Stimulated activated CD8-positive, alpha-beta memory T cell treated with anti-CD3 and anti-CD28 coated beads, Interleukin-15, amount 100 ng/mL, for 48 hours (primary cell): ENCODE measurements around the gene MOV10.
"Not testable (repeated sequence)": the region's sequence is repeated elsewhere in the genome, so short reads cannot be mapped to it uniquely, and the experiment has no call there.

Source experiments
- DNase-seq, 2 donors: peaks; one replicate each; pipeline ENCODE4 v3.0.0-alpha.2; 2020; ENCODE audit warnings: low read depth in 2 of 2

The MOV10 gene

DNA sequence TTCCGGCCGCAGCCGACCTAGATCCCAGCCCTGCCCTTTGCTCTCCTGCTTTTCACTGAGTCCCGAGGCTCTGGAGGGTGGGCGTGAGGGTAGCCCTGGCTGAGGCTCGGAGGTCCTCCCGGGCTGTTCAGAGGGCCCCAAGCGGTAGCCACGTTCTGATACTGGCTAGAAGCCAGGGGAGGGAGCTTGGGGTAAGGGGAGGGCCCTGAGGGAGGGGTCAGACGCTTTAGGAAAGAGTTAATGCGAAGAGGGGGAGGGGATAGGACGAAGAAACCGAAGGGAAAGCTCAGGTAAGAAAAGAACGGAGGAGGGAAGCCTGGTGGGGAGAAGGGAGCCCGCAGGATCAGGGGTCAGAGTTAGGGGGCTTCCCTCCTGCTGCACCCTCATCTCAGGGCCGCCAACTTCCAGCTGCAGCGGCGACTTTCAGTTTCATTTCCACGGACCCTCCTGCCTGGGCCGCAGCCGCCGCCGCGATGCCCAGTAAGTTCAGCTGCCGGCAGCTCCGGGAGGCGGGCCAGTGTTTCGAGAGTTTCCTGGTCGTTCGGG is at the start of gene MOV10:
Gene MOV10 (plus strand): TSS at position 220 of the 546 bp plus-strand sequence. CDS start 254 bp downstream, at position 474.
- peak; percentile 39 to 44 for DNase-seq

DNA sequence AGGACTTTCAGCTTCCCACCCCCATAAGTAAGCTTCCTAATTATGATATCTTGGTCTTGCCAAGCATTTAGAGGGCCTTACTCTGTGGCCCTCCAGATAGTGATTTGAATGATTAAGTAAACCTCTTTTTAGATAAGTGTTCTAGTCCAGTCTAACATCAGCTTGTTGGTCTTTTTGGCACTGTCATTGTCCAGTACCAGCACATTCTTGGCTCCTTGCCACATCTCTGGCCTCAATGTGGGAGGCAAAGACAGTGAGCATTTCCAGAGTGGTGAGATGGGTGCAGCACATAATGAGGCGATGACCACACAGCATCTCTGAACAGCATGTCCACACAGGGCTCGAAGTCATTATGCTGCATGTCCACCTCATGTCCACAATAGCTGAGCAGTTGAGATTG is 48.8 kb upstream of the MOV10 start:
- DNase-seq = no peak

DNA sequence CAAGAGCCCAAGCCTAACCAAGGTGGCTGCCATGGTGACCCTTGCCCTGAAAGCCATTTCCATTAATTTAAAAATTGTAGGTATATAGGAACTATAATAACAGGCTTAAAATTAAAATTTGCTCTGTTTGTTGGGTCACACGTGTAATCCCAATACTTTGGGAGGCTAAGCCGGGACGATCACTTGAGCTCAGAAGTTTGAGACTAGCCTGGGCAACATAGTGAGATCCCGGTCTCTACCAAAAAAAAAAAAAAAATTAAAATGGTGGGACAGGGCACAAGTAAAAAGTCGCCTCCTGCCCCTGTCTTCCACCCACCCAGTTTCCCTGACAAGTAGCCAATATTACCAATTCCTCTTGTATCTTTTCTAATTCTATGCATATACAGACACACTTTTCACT is 48.3 kb upstream of the MOV10 start:
- no peak for DNase-seq

- no peak for DNase-seq
These were observed 47.6 kb upstream of the MOV10 start for GRCh38 chr1:112626887-112627286.

DNA sequence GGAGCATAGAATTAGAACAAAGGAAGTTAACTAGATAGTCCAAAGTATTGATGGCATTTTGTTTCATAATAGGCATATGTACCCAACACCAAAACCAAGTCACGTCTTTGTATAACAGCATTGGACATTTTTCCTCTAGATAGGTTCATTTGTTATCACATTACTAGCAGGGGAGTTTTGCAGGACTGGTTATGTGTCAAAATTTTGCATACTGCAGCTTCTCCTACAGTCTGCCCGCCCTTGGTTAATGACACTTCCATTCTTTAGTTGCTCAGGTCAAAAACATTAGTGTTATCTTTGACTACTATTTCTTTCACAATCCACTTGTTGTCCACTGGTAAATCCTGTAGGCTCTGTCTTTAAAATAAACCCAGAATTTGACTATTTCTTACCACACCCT is 45.9 kb upstream of the MOV10 start:
- DNase-seq = no peak

GRCh38 chr1:112629256-112629655 is 45.2 kb upstream of the MOV10 start:
- no peak for DNase-seq

DNA sequence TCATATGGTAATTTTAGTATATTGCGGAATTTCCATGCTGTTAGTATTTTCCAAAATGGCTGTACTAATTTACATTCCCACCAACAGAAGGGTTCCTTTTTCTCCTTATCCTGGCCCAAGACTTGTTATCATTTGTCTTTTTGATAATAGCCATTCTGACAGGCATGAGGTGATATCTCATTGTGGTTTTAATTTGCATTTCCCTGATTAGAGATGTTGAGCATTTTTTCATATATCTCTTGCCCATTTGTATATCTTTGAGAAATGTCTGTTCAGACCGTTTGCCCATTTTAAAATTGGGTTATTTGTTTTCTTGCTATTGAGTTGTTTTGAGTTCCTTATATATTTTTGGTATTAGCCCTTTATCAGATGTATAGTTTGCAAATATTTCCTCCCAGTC is 40.8 kb upstream of the MOV10 start:
- DNase-seq = no peak

- DNase-seq = no peak
These were observed 40.1 kb upstream of the MOV10 start for GRCh38 chr1:112634367-112634766.

- no peak for DNase-seq
These were observed 38.4 kb upstream of the MOV10 start for GRCh38 chr1:112636056-112636455.

- DNase-seq = no peak
These were observed 37.7 kb upstream of the MOV10 start for GRCh38 chr1:112636597-112637253.

DNA sequence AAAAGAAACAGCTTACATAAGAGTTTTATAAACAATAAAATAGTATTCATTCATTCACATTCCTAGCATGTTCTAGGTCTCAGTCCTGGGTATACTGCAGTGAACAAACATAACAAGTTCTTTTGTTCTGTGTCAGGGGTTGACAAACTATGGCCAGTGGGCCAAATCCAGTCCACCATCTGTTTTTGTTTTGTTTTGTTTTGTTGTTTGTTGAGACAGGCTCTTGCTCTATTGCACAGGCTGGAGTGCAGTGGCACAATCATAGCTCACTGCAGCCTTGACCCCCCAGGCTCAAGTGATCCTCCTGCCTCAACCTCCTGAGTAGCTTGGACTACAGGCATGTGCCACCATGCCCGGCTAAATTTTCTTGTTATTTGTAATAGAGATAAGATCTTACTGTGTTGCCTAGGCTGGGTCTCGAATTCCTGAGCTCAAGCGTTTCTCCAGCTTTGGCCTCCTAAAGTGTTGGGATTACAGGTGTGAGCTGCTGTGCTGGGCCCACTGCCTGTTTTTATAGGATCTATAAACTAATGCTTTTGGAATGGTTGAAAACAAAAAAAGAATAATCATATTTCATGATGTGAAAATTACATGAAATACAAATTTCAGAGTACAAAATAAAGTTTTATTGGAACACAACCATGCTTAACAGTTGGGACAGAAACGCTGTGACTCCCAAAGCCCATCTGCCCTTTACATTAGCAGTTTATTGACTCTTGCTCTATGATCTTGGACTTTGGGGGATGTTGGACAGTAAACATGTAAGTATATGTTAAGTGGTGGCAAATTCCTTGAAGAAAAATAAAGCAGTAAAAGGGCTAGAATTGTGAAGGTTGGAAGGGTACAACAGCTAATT is 37.0 kb upstream of the MOV10 start:
- DNase-seq = no peak

GRCh38 chr1:112638110-112638428 is 36.4 kb upstream of the MOV10 start:
- DNase-seq = no peak

DNA sequence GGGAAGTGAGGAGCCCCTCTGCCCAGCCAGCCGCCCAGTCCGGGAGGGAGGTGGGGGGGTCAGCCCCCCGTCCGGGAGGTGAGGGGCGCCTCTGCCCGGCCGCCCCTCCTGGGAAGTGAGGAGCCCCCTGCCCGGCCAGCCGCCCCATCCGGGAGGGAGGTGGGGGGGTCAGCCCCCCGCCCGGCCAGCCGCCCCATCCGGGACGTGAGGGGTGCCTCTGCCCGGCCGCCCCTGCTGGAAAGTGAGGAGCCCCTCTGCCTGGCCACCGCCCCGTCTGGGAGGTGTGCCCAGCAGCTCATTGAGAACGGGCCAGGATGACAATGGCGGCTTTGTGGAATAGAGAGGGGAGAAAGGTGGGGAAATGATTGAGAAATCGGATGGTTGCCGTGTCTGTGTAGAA is 34.0 kb upstream of the MOV10 start:
- DNase-seq = not testable (repeated sequence)

GRCh38 chr1:112643080-112643479 is 31.4 kb upstream of the MOV10 start:
- no peak for DNase-seq

DNA sequence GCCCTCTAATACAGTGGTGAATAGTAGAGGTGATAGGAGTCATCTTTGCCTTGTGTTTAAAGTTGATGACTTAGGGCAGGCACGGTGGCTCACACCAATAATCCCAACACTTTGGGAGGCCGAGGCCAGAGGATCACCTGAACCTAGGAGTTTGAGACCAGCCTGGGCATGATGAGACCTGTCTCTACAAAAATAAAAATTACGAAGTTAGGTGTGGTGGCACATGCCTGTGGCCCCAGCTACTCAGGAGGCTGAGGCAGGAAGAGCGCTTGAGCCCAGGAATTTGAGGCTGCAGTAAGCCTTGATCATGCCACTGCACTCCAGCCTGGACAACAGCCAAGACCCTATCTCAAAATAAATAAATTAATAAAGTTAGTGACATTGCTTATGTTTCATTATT is 28.2 kb upstream of the MOV10 start:
- no peak for DNase-seq

GRCh38 chr1:112651205-112651604 is 23.3 kb upstream of the MOV10 start:
- DNase-seq = no peak

GRCh38 chr1:112665857-112666256 is 8.6 kb upstream of the MOV10 start:
- DNase-seq = no peak

DNA sequence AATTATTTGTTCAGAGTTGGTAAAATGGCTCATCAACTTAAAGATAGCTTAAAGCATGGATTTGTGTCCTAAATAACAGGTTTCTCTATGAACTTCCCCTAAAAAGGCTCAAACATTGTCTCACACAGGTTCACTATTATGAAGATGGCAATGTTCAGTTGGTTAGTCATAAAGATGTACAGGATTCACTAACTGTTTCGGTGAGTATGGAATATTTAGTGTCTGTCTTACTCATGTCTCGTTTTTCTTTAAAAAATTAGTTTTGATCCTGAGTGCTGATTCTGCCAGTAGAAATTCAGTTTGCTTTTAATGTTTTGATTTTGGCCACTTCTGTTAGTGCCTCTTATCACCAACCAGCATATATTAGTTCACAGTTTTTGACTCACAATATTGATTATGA is 7.5 kb upstream of the MOV10 start:
- no peak for DNase-seq

DNA sequence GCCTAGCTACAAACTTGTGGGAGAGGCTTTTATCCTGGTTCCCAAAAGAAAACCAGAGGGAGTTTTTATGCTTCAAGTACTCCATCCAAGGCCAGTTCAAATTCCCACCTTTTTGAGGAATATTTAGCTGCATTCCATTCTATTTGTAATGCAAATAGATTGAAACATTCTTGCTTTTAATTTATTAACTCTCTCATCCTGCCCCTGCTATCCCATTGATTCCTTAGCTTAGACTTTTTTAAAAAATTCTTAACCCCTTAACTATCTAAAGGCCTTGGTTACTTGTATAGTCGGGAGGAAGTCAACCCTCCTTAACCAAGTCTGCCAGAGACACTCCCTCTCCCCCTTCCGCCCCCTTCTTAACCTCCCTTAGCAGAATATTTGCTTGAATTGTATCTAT is 2.5 kb upstream of the MOV10 start:
- no peak for DNase-seq

GRCh38 chr1:112672842-112673241 is 1.6 kb upstream of the MOV10 start:
- no peak for DNase-seq

DNA sequence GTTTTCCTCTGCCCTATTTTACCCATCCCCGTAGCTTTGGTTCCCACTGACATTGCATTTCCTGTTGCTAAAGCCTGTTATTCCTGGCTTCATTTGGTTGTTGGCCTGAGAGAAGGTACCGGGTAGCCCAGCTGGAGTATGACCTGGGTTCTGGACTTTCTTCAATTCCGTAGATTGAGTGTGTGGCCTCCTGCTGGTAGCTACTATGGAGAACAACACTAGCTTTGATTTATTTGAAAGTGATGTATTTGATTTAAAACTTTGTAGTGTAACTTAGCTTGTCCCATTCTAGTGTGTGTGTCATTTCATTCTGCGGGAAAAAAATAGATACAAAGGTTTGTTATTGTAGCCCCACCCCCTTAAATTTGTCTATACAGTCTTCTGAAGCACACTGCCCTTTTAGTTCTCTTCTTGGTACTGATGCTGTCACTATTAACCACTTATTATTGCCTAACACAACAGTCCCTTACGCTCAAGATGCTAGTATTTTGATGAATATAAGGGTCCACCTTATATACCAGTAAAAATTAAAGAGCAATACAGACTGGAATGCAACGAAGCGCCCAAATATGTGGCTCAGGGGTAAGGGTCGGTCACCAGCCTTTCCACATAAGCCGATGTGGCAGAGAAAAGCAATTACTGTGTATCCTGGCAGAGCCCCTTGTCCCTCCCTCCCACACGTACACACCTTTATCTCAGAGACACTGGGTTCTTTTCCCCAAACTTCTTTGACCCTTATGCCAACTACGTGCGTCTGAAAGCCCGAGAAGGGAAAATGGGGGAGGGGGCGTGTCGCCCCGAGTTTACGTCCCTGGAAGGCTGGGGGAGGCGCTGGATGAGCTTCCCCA is 643 bp upstream of the MOV10 start:
- no peak for DNase-seq
